Smooth muscle cell (in vitro differentiated cells): ENCODE results near the gene KRT79. TPM values are rescaled to one million over a fixed set of nuclear protein-coding genes. Genes with fewer than 3 reads are reported as not detected.

Experiments
- DNase-seq: peaks from one replicate; lab custom pipeline; 2025; ENCODE audit not compliant: unreplicated experiment; lab: John Stamatoyannopoulos, UW
- H2AFZ ChIP-seq: fragments of 200-600 bp; sonication (generic); 2 replicates; pipeline ENCODE4 v1.6.0; 2016; ENCODE audit warnings: antibody characterized with exemption, low read depth, mild to moderate bottlenecking
- H3F3A ChIP-seq: fragments of 200-600 bp; sonication (generic); 2 replicates; pipeline ENCODE4 v1.6.0; 2017; ENCODE audit warnings: antibody characterized with exemption, low read depth
- H3K27ac ChIP-seq: fragments of 200-600 bp; sonication (generic); 2 replicates; pipeline ENCODE4 v1.5.1; 2016; ENCODE audit warnings: low read depth, mild to moderate bottlenecking
- H3K27me3 ChIP-seq: fragments of 200-600 bp; sonication (generic); 2 replicates; pipeline ENCODE4 v1.6.1; 2016; ENCODE audit warnings: low read depth, mild to moderate bottlenecking
- H3K36me3 ChIP-seq: fragments of 200-600 bp; sonication (generic); 2 replicates; pipeline ENCODE4 v1.5.1; 2016; ENCODE audit warnings: low read depth
- H3K4me1 ChIP-seq: fragments of 200-600 bp; sonication (generic); 2 replicates; pipeline ENCODE4 v1.5.1; 2016; ENCODE audit warnings: low read depth
- H3K4me2 ChIP-seq: fragments of 200-600 bp; sonication (generic); 2 replicates; pipeline ENCODE4 v1.6.0; 2016; ENCODE audit warnings: mild to moderate bottlenecking
- H3K4me3 ChIP-seq: fragments of 200-600 bp; sonication (generic); 2 replicates; pipeline ENCODE4 v1.5.1; 2016; ENCODE audit warnings: mild to moderate bottlenecking
- H3K79me2 ChIP-seq: fragments of 200-600 bp; sonication (generic); 2 replicates; pipeline ENCODE4 v1.6.0; 2016; ENCODE audit warnings: low read depth, mild to moderate bottlenecking
- H3K9ac ChIP-seq: fragments of 200-600 bp; sonication (generic); 2 replicates; pipeline ENCODE4 v1.6.0; 2016; ENCODE audit warnings: low read depth
- H3K9me3 ChIP-seq: fragments of 200-600 bp; sonication (generic); replicated peaks from 2 replicates; pipeline ENCODE4 v1.5.1; 2016; ENCODE audit warnings: low read depth
- H4K20me1 ChIP-seq: fragments of 200-600 bp; sonication (generic); 2 replicates; pipeline ENCODE4 v1.6.0; 2016; ENCODE audit warnings: low read depth
- WGBS: methylation state at CpG from one replicate; pipeline ENCODE4 v1.1.7; 2016; ENCODE audit warnings: low lambda C conversion rate; 5-methylcytosine and 5-hydroxymethylcytosine counted together
- polyA plus RNA-seq: library from polyadenylated mRNA; unstranded; fragments of >200 nt; fragmentation: Nextera tagmentation; extraction: Ambion mirVana; gene quantifications from 2 replicates; pipeline ENCODE4 v1.2.1, GENCODE V29; 2016
- total RNA-seq: library from RNA; depleted of rRNA; stranded (reverse); fragments of >200 nt; gene quantifications from 2 replicates; pipeline ENCODE4 v1.2.3, GENCODE V29; 2014
- TF ChIP-seq, protein P1 (sequence below): fragments of 200-600 bp; sonication (generic); IDR thresholded peaks from 2 replicates; pipeline ENCODE4 v1.5.1; 2017; ENCODE audit warnings: borderline replicate concordance, mild to moderate bottlenecking, antibody characterized with exemption; ENCODE audit not compliant: insufficient read depth, poor library complexity, severe bottlenecking

Gene KRT79
- total and polyA plus RNA-seq, 2 experiments from 2014 or later, result 3.4 to 4.1 TPM

DNA sequence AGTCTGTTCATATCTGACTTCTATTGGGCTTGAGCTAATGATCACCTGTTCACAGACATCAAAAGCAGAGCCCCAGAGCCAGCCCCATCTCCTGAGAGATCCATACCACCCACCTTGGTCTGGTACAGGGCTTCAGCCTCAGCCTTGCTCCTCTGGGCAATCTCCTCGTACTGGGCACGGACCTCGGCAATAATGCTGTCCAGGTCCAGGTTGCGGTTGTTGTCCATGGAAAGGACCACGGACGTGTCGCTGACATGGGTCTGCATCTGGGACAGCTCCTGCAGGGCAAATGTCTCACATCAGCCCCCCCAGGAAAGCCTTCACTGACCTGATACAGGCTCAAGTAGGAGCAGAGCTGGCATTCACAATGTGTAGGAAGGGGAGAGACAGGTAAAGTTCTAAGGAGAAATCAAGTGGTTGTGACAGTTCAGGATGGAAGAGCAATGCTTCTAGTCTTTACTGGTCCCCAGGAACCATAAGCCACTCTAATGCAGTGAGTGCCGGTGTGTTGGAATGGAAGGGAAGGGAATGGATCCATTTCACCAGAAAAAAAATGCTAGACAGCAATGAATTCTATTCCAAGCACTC, 25.4 kb downstream of the KRT79 start:
- Histone ChIP-seq H3K27ac (no peak overlapping the region), H3K36me3 (no peaks in the 10 kb centered on the region), H3K9ac (no peak overlapping the region), H3K27me3 (peaks cover 26% of the 10 kb centered on the region), H3K4me3 (no peak overlapping the region), H3K9me3 (no peaks in the 10 kb centered on the region), H3K4me1 (no peaks in the 10 kb centered on the region), H4K20me1 (no peaks in the 10 kb centered on the region), H3F3A (no peaks in the 10 kb centered on the region), H3K79me2 (no peaks in the 10 kb centered on the region), H3K4me2 (no peak overlapping the region), H2AFZ (no peak overlapping the region)
- WGBS, result 92% methylated on average over 8 of the region's 8 CpGs
- no peak for DNase-seq
- TF ChIP-seq, protein P1, sequence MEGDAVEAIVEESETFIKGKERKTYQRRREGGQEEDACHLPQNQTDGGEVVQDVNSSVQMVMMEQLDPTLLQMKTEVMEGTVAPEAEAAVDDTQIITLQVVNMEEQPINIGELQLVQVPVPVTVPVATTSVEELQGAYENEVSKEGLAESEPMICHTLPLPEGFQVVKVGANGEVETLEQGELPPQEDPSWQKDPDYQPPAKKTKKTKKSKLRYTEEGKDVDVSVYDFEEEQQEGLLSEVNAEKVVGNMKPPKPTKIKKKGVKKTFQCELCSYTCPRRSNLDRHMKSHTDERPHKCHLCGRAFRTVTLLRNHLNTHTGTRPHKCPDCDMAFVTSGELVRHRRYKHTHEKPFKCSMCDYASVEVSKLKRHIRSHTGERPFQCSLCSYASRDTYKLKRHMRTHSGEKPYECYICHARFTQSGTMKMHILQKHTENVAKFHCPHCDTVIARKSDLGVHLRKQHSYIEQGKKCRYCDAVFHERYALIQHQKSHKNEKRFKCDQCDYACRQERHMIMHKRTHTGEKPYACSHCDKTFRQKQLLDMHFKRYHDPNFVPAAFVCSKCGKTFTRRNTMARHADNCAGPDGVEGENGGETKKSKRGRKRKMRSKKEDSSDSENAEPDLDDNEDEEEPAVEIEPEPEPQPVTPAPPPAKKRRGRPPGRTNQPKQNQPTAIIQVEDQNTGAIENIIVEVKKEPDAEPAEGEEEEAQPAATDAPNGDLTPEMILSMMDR, result no peak

DNA sequence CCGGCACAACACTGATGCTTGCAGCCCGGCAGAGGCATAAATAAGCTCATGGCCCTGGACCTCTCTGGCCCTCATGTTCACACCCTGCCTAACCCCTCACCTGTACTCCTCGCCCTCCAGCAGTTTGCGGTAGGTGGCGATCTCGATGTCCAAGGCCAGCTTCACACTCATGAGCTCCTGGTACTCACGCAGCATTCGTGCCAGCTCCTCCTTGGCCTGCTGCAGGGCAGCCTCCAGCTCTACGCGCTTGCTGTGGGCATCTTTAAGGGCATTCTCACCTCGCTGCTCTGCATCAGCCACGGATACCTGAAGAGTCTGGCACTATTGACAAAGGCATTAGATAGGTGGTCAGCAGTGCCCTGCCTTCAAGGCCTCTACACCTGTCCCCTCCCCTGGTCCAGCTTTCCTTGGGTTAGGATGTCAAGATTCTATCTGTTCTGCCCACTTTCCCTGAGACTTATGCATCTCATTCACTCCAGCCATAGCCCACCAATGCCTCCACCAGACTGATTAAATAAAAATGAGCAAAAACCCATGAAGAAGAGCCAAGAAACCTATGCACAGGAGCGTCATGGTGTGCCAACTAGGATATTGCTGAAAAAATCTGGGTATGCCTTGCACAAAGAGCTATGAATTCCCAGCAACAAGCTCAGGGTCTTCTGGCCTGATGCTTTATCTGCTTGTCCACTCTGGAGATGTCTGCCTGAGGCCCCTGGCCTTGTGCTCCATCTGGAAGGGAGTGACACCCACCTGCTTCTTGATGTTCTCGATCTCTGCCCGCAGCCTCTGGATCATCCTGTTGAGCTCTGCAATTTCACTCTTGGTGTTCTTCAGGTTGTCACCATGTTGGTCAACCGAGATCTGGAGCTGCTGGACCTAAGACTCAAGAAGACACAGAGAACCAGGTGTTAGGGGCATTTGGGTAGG, 26.3 kb downstream of the KRT79 start:
- no peaks in the 10 kb centered on the region for H3K79me2 ChIP-seq
- no peaks in the 10 kb centered on the region for H3K9me3 ChIP-seq
- no peak overlapping the region for H3K9ac ChIP-seq
- no peak overlapping the region for H2AFZ ChIP-seq
- H3K27ac ChIP-seq, result no peak overlapping the region
- peaks cover 26% of the 10 kb centered on the region for H3K27me3 ChIP-seq
- TF ChIP-seq, protein P1, result no peak
- no peaks in the 10 kb centered on the region for H3K36me3 ChIP-seq
- no peak overlapping the region for H3K4me2 ChIP-seq
- H3F3A ChIP-seq, result no peaks in the 10 kb centered on the region
- 90% methylated on average over 16 of the region's 16 CpGs for WGBS
- no peak for DNase-seq
- no peak overlapping the region for H3K4me3 ChIP-seq
- no peaks in the 10 kb centered on the region for H3K4me1 ChIP-seq
- H4K20me1 ChIP-seq, result no peaks in the 10 kb centered on the region

DNA sequence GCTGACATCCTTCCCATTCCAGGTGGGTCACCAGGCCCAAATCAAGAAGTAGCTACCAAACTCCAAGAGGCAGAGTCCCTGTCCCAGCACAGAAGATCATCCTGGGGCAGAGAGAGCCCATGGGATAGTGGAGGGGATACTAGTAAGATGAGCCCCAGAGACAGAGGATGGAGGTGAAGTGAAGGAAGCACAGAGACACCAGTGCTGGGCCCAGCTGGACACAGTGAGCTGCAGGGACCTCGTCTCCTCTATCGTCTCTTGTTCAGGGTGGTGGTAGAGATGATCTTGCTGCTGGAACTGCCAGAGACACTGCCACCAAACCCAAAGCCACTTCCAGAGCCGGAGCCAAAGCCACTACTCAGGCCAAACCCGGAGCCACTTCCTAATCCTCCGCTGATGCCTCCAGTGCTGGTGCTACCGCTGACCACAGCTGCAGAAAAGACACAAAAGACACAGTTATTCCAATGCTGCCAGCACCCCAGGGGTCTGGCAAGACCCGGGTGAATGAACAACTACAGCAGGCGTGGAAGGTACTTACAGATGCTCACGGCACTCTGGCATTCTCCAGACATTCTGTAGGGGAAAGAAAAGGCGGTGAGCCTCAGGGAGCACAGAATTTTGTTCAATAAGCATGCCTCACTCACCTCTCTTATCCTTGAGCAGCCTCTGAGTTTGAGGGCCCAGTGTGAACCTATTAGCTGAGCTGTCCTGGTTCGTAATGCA, 27.1 kb downstream of the KRT79 start:
- H3K27ac ChIP-seq, result no peak overlapping the region
- H3K9me3 ChIP-seq, result no peaks in the 10 kb centered on the region
- H3F3A ChIP-seq, result no peaks in the 10 kb centered on the region
- H3K4me3 ChIP-seq, result no peak overlapping the region
- WGBS, result 90% methylated on average over 11 of the region's 11 CpGs
- H2AFZ ChIP-seq, result no peak overlapping the region
- TF ChIP-seq, protein P1, result no peak
- H3K9ac ChIP-seq, result no peak overlapping the region
- H4K20me1 ChIP-seq, result no peaks in the 10 kb centered on the region
- H3K36me3 ChIP-seq, result no peaks in the 10 kb centered on the region
- no peak overlapping the region for H3K4me2 ChIP-seq
- peaks cover 26% of the 10 kb centered on the region for H3K27me3 ChIP-seq
- no peak for DNase-seq
- H3K4me1 ChIP-seq, result no peaks in the 10 kb centered on the region
- no peaks in the 10 kb centered on the region for H3K79me2 ChIP-seq
